Ovary (tissue), 9 donors: ENCODE data around the gene ZNF280D. TPM values are rescaled to one million over a fixed set of nuclear protein-coding genes. Genes with fewer than 3 reads are reported as not detected.

Experiments used
- DNase-seq, 5 donors: peaks; one replicate each; pipeline ENCODE4 v3.0.0-alpha.2; 2019 to 2020
- H3K27ac ChIP-seq, 2 donors: fragments of 200-600 bp; one replicate each; pipeline versions ENCODE4 v1.5.1 to v1.8.0; 2019 to 2022
- H3K27me3 ChIP-seq: fragments of 200-600 bp; one replicate; pipeline ENCODE4 v1.8.0; 2022
- H3K36me3 ChIP-seq: fragments of 200-600 bp; sonication (generic); one replicate; pipeline ENCODE4 v1.5.1; 2019
- H3K4me1 ChIP-seq: one replicate; pipeline ENCODE4 v1.8.1; 2013; ENCODE audit warnings: mild to moderate bottlenecking, moderate library complexity; ENCODE audit not compliant: insufficient read depth
- H3K4me3 ChIP-seq: fragments of 200-600 bp; sonication (generic); one replicate; pipeline ENCODE4 v1.5.1; 2017
- H3K9me3 ChIP-seq, 2 donors: fragments of 200-600 bp in 1 of 2; sonication (generic) in 1 of 2; one replicate each; pipeline versions ENCODE4 v1.5.1 to v1.8.1; 2013 to 2019; ENCODE audit warnings: mild to moderate bottlenecking in 1 of 2, moderate library complexity in 1 of 2
- CTCF ChIP-seq, 3 donors: fragments of 450-650 bp in 2 of 3; fragments of 200-600 bp in 1 of 3; IDR thresholded peaks; one replicate each; pipeline versions ENCODE4 v1.5.1 to v1.8.0; 2016 to 2022; ENCODE audit warnings: antibody characterized with exemption in 3 of 3, mild to moderate bottlenecking in 1 of 3
- EP300 ChIP-seq: sonication (generic); formaldehyde crosslinking; IDR thresholded peaks from one replicate; pipeline ENCODE4 v1.6.1; 2017; ENCODE audit warnings: antibody characterized with exemption
- POLR2A ChIP-seq: fragments of 450-650 bp; IDR thresholded peaks from one replicate; pipeline ENCODE4 v1.6.1; 2017; ENCODE audit warnings: antibody characterized with exemption, mild to moderate bottlenecking, moderate library complexity
- WGBS, 3 donors: extraction: QIAGEN DNeasy Blood & Tissue Kit in 1 of 3; methylation state at CpG; one replicate each; pipeline versions ENCODE4 v1.1.5 to v1.1.7; 2013 to 2017; 5-methylcytosine and 5-hydroxymethylcytosine counted together
- intact Hi-C, 4 donors: fragments of 100-400 bp; cut with DNase I; formaldehyde crosslinking; loops; one replicate each; pipeline versions ENCODE4 v1.11.0 to v1.15.1; 2022 to 2023
- polyA plus RNA-seq, 2 donors: library from polyadenylated mRNA; stranded (reverse); fragments of 200-250 nt in 1 of 2; fragments of 350-450 nt in 1 of 2; fragmentation: Illumina TruSeq in 1 of 2; extraction: RNeasy Lipid Tissue Mini Kit (QIAGEN cat#74804) in 1 of 2; gene quantifications; one replicate each; pipeline ENCODE4 v1.2.3, GENCODE V29; 2013 to 2014
- total RNA-seq, 7 donors: library from RNA; depleted of rRNA in 2 of 7; stranded (reverse); fragments of >200 nt in 2 of 7; fragmentation: NEBNext Ultra II Directional in 3 of 7; extraction: Animal tissue kit (Norgen Biotek cat#: 25700) in 3 of 7; gene quantifications; one replicate each; pipeline versions ENCODE4 v1.1.0 to v1.2.4, GENCODE V29; 2016 to 2023
- donor health status: DM: no; HTN: no; CAD: no; lungs with moderate emphysema.
- donor health status: DM: no; HTN: no; CAD: no.
- donor health status: Bipolar disorder and iron deficiency.
- donor health status: DM: yes; HTN: yes; CAD: no.
- donor health status: DM: no; HTN: no; CAD: no.
- donor health status: DM: yes; HTN: yes; CAD: no.

The ZNF280D gene
- total and polyA plus RNA-seq, 9 donors, result 27.3 to 66.0 (median 50.4) TPM

- Histone ChIP-seq H3K9me3 (no peaks in the 10 kb centered on the region), H3K4me1 (no peaks in the 10 kb centered on the region), H3K36me3 (no peaks in the 10 kb centered on the region), H3K27ac (no peak overlapping the region), H3K4me3 (no peak overlapping the region), H3K27me3 (no peaks in the 10 kb centered on the region)
- no peak for TF ChIP-seq POLR2A
- TF ChIP-seq CTCF (IDR thresholded peaks at IDR 0.05), result no peak
- 78 to 86% (median 84%) methylated on average over 2 of the region's 2 CpGs for WGBS, 3 donors
- DNase-seq, result no peak
- intact Hi-C loops, result no loop called here
These were observed 74.1 kb downstream of the ZNF280D start for GRCh38 chr15:56659197-56659596.

- Histone ChIP-seq H3K4me1 (peaks cover 4% of the 10 kb centered on the region), H3K27ac (peak overlapping the region in 1 of 2 donors; percentile 79), H3K9me3 (no peaks in the 10 kb centered on the region), H3K27me3 (no peaks in the 10 kb centered on the region), H3K36me3 (no peaks in the 10 kb centered on the region), H3K4me3 (no peak overlapping the region)
- intact Hi-C loops, result no loop called here
- 74 to 81% (median 76%) methylated on average over 3 of the region's 3 CpGs for WGBS, 3 donors
- no peak for DNase-seq
- TF ChIP-seq CTCF (IDR thresholded peaks at IDR 0.05), result no peak
- TF ChIP-seq EP300, result no peak
- no peak for TF ChIP-seq POLR2A
These were observed 78.7 kb downstream of the ZNF280D start for GRCh38 chr15:56654624-56655023.

- no peak for DNase-seq
- H3K4me1 ChIP-seq, result peaks cover 4% of the 10 kb centered on the region
- peak overlapping the region in 1 of 2 donors; percentile 79 for H3K27ac ChIP-seq
- intact Hi-C loops, result no loop called here
- no peak overlapping the region for H3K4me3 ChIP-seq
- no peaks in the 10 kb centered on the region for H3K9me3 ChIP-seq
- WGBS, 3 donors, result 43 to 62% (median 56%) methylated on average over 1 of the region's 1 CpG
- TF ChIP-seq POLR2A, result no peak
- TF ChIP-seq EP300, result no peak
- no peak for TF ChIP-seq CTCF (IDR thresholded peaks at IDR 0.05)
- H3K27me3 ChIP-seq, result no peaks in the 10 kb centered on the region
- H3K36me3 ChIP-seq, result no peaks in the 10 kb centered on the region
These were observed 79.1 kb downstream of the ZNF280D start for GRCh38 chr15:56654216-56654615.

GRCh38 chr15:56653787-56654186 lies 79.5 kb downstream of the ZNF280D start:
- H3K36me3 ChIP-seq, result no peaks in the 10 kb centered on the region
- H3K4me1 ChIP-seq, result peaks cover 4% of the 10 kb centered on the region
- H3K27me3 ChIP-seq, result no peaks in the 10 kb centered on the region
- TF ChIP-seq EP300 (no peak), CTCF (IDR thresholded peaks at IDR 0.05) (no peak), POLR2A (no peak)
- no peak overlapping the region for H3K4me3 ChIP-seq
- peak overlapping the region in 1 of 2 donors; percentile 79 for H3K27ac ChIP-seq
- intact Hi-C loops, result no loop called here
- peak in 1 of 5 donors; percentile 14 for DNase-seq
- 5 to 17% (median 7%) methylated on average over 3 of the region's 3 CpGs for WGBS, 3 donors
- no peaks in the 10 kb centered on the region for H3K9me3 ChIP-seq

GRCh38 chr15:56653107-56653506 lies 80.2 kb downstream of the ZNF280D start:
- Histone ChIP-seq H3K27me3 (no peaks in the 10 kb centered on the region), H3K4me3 (no peak overlapping the region), H3K9me3 (no peaks in the 10 kb centered on the region), H3K4me1 (peaks cover 4% of the 10 kb centered on the region), H3K27ac (peak overlapping the region in 1 of 2 donors; percentile 79), H3K36me3 (no peaks in the 10 kb centered on the region)
- DNase-seq, result no peak
- intact Hi-C loops, result no loop called here
- no peak for TF ChIP-seq CTCF (IDR thresholded peaks at IDR 0.05)
- TF ChIP-seq POLR2A, result no peak
- TF ChIP-seq EP300, result no peak
